GM23338 (cell line): ENCODE data around the gene PARP2.

Experiments
- EZH2 ChIP-seq: fragments of 200-600 bp; sonication (generic); IDR thresholded peaks from one replicate; pipeline ENCODE4 v1.8.0; 2017; ENCODE audit warnings: antibody characterized with exemption, mild to moderate bottlenecking, low read depth; ENCODE audit not compliant: unreplicated experiment
- NANOG ChIP-seq: IDR thresholded peaks from 2 replicates; pipeline ENCODE4 v1.6.1; 2016; ENCODE audit warnings: antibody characterized with exemption, borderline replicate concordance
- POLR2AphosphoS5 ChIP-seq: IDR thresholded peaks from 2 replicates; pipeline ENCODE4 v1.6.1; 2016; ENCODE audit warnings: antibody characterized with exemption, low read depth
- TF ChIP-seq, protein P1 (sequence below), 2 experiments: fragments of 200-600 bp in 1 of 2; sonication (generic) in 1 of 2; conservative IDR thresholded peaks; 2 replicates each; pipeline versions ENCODE4 v1.5.1 to v1.6.1; 2016 to 2017; ENCODE audit warnings: antibody characterized with exemption in 2 of 2, low read depth in 2 of 2, mild to moderate bottlenecking in 2 of 2, moderate library complexity in 1 of 2

DNA sequence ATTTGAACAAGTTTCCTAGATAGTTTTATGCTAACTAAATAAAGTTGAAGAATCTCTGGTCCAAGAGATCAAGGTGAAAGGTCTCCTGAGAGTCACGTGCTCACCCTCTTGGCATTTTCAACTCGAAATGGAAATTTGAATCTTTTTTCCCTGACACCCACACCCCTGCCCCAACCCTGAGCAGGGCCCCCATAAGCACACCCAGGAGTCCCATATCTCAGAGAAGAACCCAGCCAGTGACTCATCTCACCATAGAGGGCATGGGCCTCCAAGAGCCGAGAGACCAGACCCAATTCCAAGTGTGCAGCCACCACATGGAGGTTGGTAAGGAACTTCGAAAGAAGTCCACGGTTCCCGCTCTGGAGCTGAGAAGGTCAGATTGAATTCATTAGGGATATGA lies 37.2 kb downstream of the PARP2 start:
- TF ChIP-seq, protein P1, sequence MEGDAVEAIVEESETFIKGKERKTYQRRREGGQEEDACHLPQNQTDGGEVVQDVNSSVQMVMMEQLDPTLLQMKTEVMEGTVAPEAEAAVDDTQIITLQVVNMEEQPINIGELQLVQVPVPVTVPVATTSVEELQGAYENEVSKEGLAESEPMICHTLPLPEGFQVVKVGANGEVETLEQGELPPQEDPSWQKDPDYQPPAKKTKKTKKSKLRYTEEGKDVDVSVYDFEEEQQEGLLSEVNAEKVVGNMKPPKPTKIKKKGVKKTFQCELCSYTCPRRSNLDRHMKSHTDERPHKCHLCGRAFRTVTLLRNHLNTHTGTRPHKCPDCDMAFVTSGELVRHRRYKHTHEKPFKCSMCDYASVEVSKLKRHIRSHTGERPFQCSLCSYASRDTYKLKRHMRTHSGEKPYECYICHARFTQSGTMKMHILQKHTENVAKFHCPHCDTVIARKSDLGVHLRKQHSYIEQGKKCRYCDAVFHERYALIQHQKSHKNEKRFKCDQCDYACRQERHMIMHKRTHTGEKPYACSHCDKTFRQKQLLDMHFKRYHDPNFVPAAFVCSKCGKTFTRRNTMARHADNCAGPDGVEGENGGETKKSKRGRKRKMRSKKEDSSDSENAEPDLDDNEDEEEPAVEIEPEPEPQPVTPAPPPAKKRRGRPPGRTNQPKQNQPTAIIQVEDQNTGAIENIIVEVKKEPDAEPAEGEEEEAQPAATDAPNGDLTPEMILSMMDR (conservative IDR thresholded peaks at IDR 0.05; ENCODE audit: low read depth in 2 of 2) = no peak
- TF ChIP-seq EZH2 = no peak
- no peak for TF ChIP-seq NANOG
- TF ChIP-seq POLR2AphosphoS5 = no peak
